GM23248 (cell line): ENCODE measurements around the gene BMP10. TPM values are rescaled to one million over a fixed set of nuclear protein-coding genes. Genes with fewer than 3 reads are reported as not detected.

ENCODE experiments used
- DNase-seq: peaks from one replicate; pipeline ENCODE4 v3.0.0-alpha.2; 2015
- H2AFZ ChIP-seq: fragments of 200-600 bp; sonication (generic); 2 replicates; pipeline ENCODE4 v1.6.1; 2016; ENCODE audit warnings: antibody characterized with exemption
- H3F3A ChIP-seq: fragments of 200-600 bp; sonication (generic); 2 replicates; pipeline ENCODE4 v1.6.1; 2016; ENCODE audit warnings: mild to moderate bottlenecking, antibody characterized with exemption, mixed run types; ENCODE audit not compliant: insufficient read depth
- H3K27ac ChIP-seq: fragments of 200-600 bp; sonication (generic); 2 replicates; pipeline ENCODE4 v1.5.1; 2016; ENCODE audit warnings: mild to moderate bottlenecking
- H3K27me3 ChIP-seq: fragments of 200-600 bp; sonication (generic); replicated peaks from 2 replicates; pipeline ENCODE4 v1.6.1; 2016; ENCODE audit warnings: mild to moderate bottlenecking; ENCODE audit not compliant: insufficient read depth
- H3K36me3 ChIP-seq: fragments of 200-600 bp; sonication (generic); 2 replicates; pipeline ENCODE4 v1.6.1; 2016; ENCODE audit warnings: low read depth, mild to moderate bottlenecking
- H3K4me1 ChIP-seq: fragments of 200-600 bp; sonication (generic); 2 replicates; pipeline ENCODE4 v1.6.1; 2016; ENCODE audit warnings: mild to moderate bottlenecking; ENCODE audit not compliant: insufficient read depth
- H3K4me2 ChIP-seq: fragments of 200-600 bp; sonication (generic); one replicate; pipeline ENCODE4 v1.6.1; 2016; ENCODE audit warnings: mild to moderate bottlenecking; ENCODE audit not compliant: unreplicated experiment
- H3K4me3 ChIP-seq: fragments of 200-600 bp; sonication (generic); 2 replicates; pipeline ENCODE4 v1.5.1; 2016; ENCODE audit warnings: mild to moderate bottlenecking
- H3K79me2 ChIP-seq: fragments of 200-600 bp; sonication (generic); 2 replicates; pipeline ENCODE4 v1.6.1; 2016; ENCODE audit warnings: mild to moderate bottlenecking; ENCODE audit not compliant: insufficient read depth
- H3K9ac ChIP-seq: fragments of 200-600 bp; sonication (generic); 2 replicates; pipeline ENCODE4 v1.6.1; 2016; ENCODE audit warnings: mild to moderate bottlenecking
- H3K9me2 ChIP-seq: fragments of 200-600 bp; sonication (generic); 2 replicates; pipeline ENCODE4 v1.6.1; 2016; ENCODE audit warnings: mixed run types, mild to moderate bottlenecking, moderate library complexity; ENCODE audit not compliant: insufficient read depth
- H3K9me3 ChIP-seq: fragments of 200-600 bp; sonication (generic); one replicate; pipeline ENCODE4 v1.6.1; 2017; ENCODE audit warnings: low read depth
- H4K20me1 ChIP-seq: fragments of 200-600 bp; sonication (generic); 2 replicates; pipeline ENCODE4 v1.6.0; 2016; ENCODE audit not compliant: insufficient read depth
- EZH2 ChIP-seq: fragments of 200-600 bp; sonication (generic); IDR thresholded peaks from 2 replicates; pipeline ENCODE4 v1.6.1; 2018; ENCODE audit warnings: antibody characterized with exemption, mild to moderate bottlenecking; ENCODE audit not compliant: insufficient read depth, poor library complexity, severe bottlenecking
- EZH2phosphoT487 ChIP-seq: fragments of 200-600 bp; sonication (generic); IDR thresholded peaks from 2 replicates; pipeline ENCODE4 v1.6.1; 2018; ENCODE audit warnings: antibody characterized with exemption, moderate library complexity, mild to moderate bottlenecking, low read depth; ENCODE audit not compliant: insufficient read depth
- WGBS, 2 experiments: methylation state at CpG; one replicate each; pipeline ENCODE4 v1.1.6; 2015 to 2017; ENCODE audit warnings: low lambda C conversion rate in 2 of 2, low coverage in 1 of 2; ENCODE audit errors: missing lambda C conversion rate in 2 of 2; 5-methylcytosine and 5-hydroxymethylcytosine counted together
- in situ Hi-C: fragments of 300-500 bp; cut with MboI; formaldehyde crosslinking; loops from 2 replicates; pipeline ENCODE4 v1.15.0; 2020
- polyA plus RNA-seq: library from polyadenylated mRNA; unstranded; fragments of >200 nt; fragmentation: Nextera tagmentation; extraction: Ambion mirVana; gene quantifications from 2 replicates; pipeline ENCODE4 v1.2.1, GENCODE V29; 2016
- total RNA-seq: library from RNA; depleted of rRNA; stranded (reverse); fragments of >200 nt; shearing (Covaris generic); gene quantifications from 2 replicates; pipeline ENCODE4 v1.2.3, GENCODE V29; 2014

BMP10 gene
- total and polyA plus RNA-seq, 2 experiments from 2014 or later: not detected

GRCh38 chr2:68835621-68836020 lies 35.6 kb downstream of the BMP10 start:
- Histone ChIP-seq H3K4me2 (no peak overlapping the region), H3K79me2 (no peaks in the 10 kb centered on the region), H3K9me2 (no peaks in the 10 kb centered on the region), H4K20me1 (no peaks in the 10 kb centered on the region), H3K27me3 (no peaks in the 10 kb centered on the region), H3K9ac (no peak overlapping the region), H3F3A (peaks cover 8% of the 10 kb centered on the region; the same call in 1 of the 2 replicates), H3K4me3 (no peak overlapping the region), H3K36me3 (no peaks in the 10 kb centered on the region), H3K27ac (no peak overlapping the region), H3K9me3 (no peaks in the 10 kb centered on the region), H3K4me1 (no peaks in the 10 kb centered on the region), H2AFZ (no peak overlapping the region)
- DNase-seq: no peak
- TF ChIP-seq EZH2phosphoT487 (no peak), EZH2 (no peak)
- 92 to 95% methylated on average over 1 of the region's 1 CpG for WGBS, 2 experiments
- in situ Hi-C loops: no loop called here

GRCh38 chr2:68834737-68835376 lies 36.3 kb downstream of the BMP10 start:
- Histone ChIP-seq H3K4me1 (no peaks in the 10 kb centered on the region), H3K4me2 (no peak overlapping the region), H3K9me2 (no peaks in the 10 kb centered on the region), H2AFZ (no peak overlapping the region), H3K9me3 (no peaks in the 10 kb centered on the region), H3K9ac (no peak overlapping the region), H4K20me1 (no peaks in the 10 kb centered on the region), H3K27me3 (no peaks in the 10 kb centered on the region), H3K36me3 (no peaks in the 10 kb centered on the region), H3K79me2 (no peaks in the 10 kb centered on the region), H3K4me3 (no peak overlapping the region), H3K27ac (no peak overlapping the region), H3F3A (peaks cover 8% of the 10 kb centered on the region; the same call in 1 of the 2 replicates)
- in situ Hi-C loops: no loop called here
- 82 to 83% methylated on average over 6 of the region's 6 CpGs for WGBS, 2 experiments
- TF ChIP-seq EZH2 (no peak), EZH2phosphoT487 (no peak)
- DNase-seq: no peak

- H3K4me2 ChIP-seq: no peak overlapping the region
- 82 to 89% methylated on average over 2 of the region's 2 CpGs for WGBS, 2 experiments
- H3K27me3 ChIP-seq: no peaks in the 10 kb centered on the region
- no peaks in the 10 kb centered on the region for H3K79me2 ChIP-seq
- H3K9ac ChIP-seq: no peak overlapping the region
- DNase-seq: no peak
- H3K9me3 ChIP-seq: no peaks in the 10 kb centered on the region
- H3K4me3 ChIP-seq: no peak overlapping the region
- H2AFZ ChIP-seq: no peak overlapping the region
- H3F3A ChIP-seq: peaks cover 8% of the 10 kb centered on the region; the same call in 1 of the 2 replicates
- in situ Hi-C loops: no loop called here
- no peaks in the 10 kb centered on the region for H4K20me1 ChIP-seq
- TF ChIP-seq EZH2phosphoT487: no peak
- no peak for TF ChIP-seq EZH2
- H3K36me3 ChIP-seq: no peaks in the 10 kb centered on the region
- H3K4me1 ChIP-seq: peaks cover 11% of the 10 kb centered on the region
- H3K9me2 ChIP-seq: no peaks in the 10 kb centered on the region
- H3K27ac ChIP-seq: no peak overlapping the region
These were observed 38.0 kb downstream of the BMP10 start for GRCh38 chr2:68833162-68833561.

- Histone ChIP-seq H3K36me3 (no peaks in the 10 kb centered on the region), H3K9me2 (no peaks in the 10 kb centered on the region), H2AFZ (no peak overlapping the region), H3K27ac (no peak overlapping the region), H3F3A (peaks cover 8% of the 10 kb centered on the region; the same call in 1 of the 2 replicates), H4K20me1 (no peaks in the 10 kb centered on the region), H3K4me2 (no peak overlapping the region), H3K9ac (no peak overlapping the region), H3K27me3 (no peaks in the 10 kb centered on the region), H3K4me3 (no peak overlapping the region), H3K4me1 (peaks cover 14% of the 10 kb centered on the region), H3K79me2 (no peaks in the 10 kb centered on the region), H3K9me3 (no peaks in the 10 kb centered on the region)
- in situ Hi-C loops: no loop called here
- WGBS, 2 experiments: 71 to 77% methylated on average over 8 of the region's 8 CpGs
- no peak for TF ChIP-seq EZH2
- TF ChIP-seq EZH2phosphoT487: no peak
- DNase-seq: peak; percentile 22
These were observed 38.8 kb downstream of the BMP10 start for GRCh38 chr2:68832233-68832869.
